ENCODE measurements around the gene SMPD2.

Gene SMPD2

DNA sequence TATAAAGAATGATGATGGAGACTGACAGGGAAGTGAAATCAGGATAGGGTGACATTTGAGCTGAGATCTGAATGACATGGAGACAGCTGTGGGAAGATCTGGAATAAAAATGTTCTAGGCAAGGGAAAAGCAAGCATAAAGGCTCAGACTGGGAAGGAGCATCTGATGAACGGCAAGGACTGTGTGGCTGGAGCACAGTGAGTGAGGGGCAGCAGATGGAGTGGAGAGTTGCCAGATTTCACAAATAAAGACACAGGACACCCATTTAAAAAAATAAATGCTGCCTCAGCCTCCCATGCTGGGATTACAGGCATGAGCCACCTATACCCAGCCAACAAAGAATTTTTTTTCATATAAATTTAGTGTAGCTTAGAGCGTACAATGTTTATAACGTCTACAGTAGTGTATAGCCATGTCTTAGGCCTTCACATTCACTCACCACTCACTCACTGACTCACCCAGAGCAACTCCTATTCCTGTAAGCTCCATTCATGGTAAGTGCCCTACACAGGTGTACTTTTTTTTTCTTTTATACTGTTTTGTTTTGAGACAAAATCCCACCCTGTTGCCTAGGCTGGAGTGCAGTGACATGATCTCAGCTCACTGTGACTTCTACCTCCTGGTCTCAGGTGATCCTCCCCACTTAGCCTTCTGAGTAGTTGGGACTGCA is 44.9 kb downstream of the SMPD2 start:
- DNase-seq (ENCODE audit: low spot score) = no peak

DNA sequence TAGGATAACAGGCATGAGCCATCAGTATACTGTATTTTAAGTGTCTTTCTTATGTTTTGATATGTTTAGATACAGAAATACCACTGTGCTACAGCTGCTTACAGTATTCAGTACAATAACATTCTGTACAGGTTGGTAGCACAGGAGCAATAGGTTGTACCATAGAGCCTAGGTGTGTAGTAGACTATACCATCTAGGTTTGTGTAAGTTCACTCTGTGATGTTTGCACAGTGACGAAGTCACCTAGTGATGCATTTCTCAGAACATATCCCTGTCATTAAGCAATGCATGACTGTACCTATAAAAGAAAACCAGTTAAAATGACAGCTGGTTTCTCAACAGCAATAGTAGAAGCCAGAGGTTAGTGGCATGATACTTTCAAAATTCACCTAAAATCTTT is 45.5 kb downstream of the SMPD2 start:
- no peak for DNase-seq (ENCODE audit: low spot score)

DNA sequence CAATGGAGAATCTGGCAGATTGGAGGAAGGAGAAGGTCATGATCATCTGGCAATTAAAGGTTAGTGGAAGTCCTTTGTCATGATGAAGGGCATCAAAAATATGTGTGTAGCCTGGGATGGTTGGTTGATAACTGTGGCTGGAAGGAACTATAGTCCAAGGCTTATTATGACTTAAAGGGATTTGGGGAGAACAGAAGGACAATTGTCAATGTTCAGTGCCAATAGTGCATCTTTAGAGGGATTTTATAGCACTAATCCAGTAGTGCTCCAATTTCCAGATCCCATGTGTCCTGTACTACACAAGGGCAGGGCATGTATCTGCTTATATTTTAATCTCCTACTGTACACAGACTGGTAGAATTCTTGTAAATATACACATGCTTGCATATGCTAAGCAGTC is 47.5 kb downstream of the SMPD2 start:
- DNase-seq (ENCODE audit: low spot score) = no peak

- DNase-seq (ENCODE audit: low spot score) = no peak
Observed at GRCh38 chr6:109490713-109491112, 50.2 kb downstream of the SMPD2 start.

DNA sequence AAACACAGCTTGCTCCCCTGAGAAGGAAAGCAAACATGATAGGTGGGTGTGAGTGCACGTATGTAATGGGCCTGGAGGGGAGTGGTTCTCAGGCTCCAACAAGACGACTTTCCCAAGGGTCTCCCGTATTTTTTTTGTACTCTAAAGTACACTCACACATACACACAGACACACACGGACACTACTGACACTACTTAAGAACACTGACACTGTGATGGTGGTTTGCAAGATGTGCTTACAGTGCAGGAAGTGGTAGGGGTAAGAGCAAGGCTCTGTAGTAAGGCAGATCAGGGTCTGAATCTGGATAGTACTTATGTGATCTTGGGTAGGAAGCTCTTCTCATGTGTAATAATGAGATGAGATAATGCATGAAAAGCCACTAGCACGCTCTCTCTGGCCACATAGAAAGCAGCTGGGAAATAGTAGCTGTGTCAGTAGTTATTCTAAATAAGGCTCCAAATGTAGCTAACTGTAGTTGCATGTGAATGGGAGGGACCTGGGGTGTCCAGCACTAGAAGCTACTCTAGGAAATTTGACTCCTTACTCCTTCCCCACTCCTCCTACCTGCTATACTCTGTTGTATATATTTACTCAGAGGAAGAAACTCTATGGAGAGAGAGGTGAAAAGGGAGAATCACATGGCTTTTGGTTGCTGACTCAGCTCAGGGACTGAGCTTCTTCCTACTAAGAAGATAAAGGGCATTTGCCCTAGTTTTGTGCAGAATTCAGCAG is 50.8 kb downstream of the SMPD2 start:
- no peak for DNase-seq (ENCODE audit: low spot score)
